B cell (primary cell): ENCODE measurements around the gene LPXN. TPM values are rescaled to one million over a fixed set of nuclear protein-coding genes. Genes with fewer than 3 reads are reported as not detected.

ENCODE experiments used
- ATAC-seq: fragments of 200-7000 bp; cut with Tn5 transposase; one replicate; pipeline ENCODE4 v1.10.0; 2021; ENCODE audit warnings: low read depth, mild to moderate bottlenecking, moderate number of reproducible peaks, moderate library complexity
- CTCF ChIA-PET: fragments of 350-600 bp; sonication (Branson Sonifier 250); formaldehyde crosslinking; loops from one replicate; lab custom pipeline; 2021; ENCODE audit warnings: antibody characterized with exemption, inconsistent platforms; lab: Charles Lee
- POLR2A ChIA-PET: fragments of 350-600 bp; sonication (Branson Sonifier 250); formaldehyde crosslinking; loops from one replicate; lab custom pipeline; 2021; ENCODE audit warnings: antibody characterized with exemption; lab: Charles Lee
- DNase-seq: peaks from one replicate; pipeline ENCODE4 v3.0.0; 2013
- H2AFZ ChIP-seq: 2 replicates; pipeline ENCODE4 v1.6.1; 2012; ENCODE audit warnings: mild to moderate bottlenecking, low read depth, low read length; ENCODE audit not compliant: insufficient read depth, poor library complexity, severe bottlenecking
- H3K27ac ChIP-seq, 2 donors: 1 replicate in 1 of 2; 2 replicates in 1 of 2; pipeline ENCODE4 v1.5.1; 2012 to 2013; ENCODE audit warnings: low read length in 2 of 2, mild to moderate bottlenecking in 2 of 2, moderate library complexity in 1 of 2
- H3K27me3 ChIP-seq, 4 experiments: fragments of 200-600 bp in 1 of 4; sonication (generic) in 1 of 4; replicated peaks in 1 of 4; 1 replicate in 2 of 4; 2 replicates in 2 of 4; pipeline versions ENCODE4 v1.6.1 to v1.7.0; 2013 to 2016; ENCODE audit warnings: low read length in 3 of 4, mild to moderate bottlenecking in 2 of 4, mixed read lengths in 1 of 4, moderate library complexity in 1 of 4; ENCODE audit not compliant: insufficient read depth in 4 of 4, control insufficient read depth in 3 of 4; ENCODE audit errors: control extremely low read depth in 1 of 4
- H3K36me3 ChIP-seq, 2 experiments: replicated peaks in 1 of 2; 1 replicate in 1 of 2; 2 replicates in 1 of 2; pipeline versions ENCODE4 v1.6.1 to v1.7.1; 2013; ENCODE audit warnings: low read length in 1 of 2; ENCODE audit not compliant: insufficient read depth in 2 of 2, control insufficient read depth in 1 of 2; ENCODE audit errors: control extremely low read depth in 1 of 2, extremely low read depth in 1 of 2
- H3K4me1 ChIP-seq, 2 donors: fragments of 200-600 bp in 1 of 2; sonication (generic) in 1 of 2; 1 replicate in 1 of 2; 2 replicates in 1 of 2; pipeline versions ENCODE4 v1.5.1 to v1.6.1; 2013 to 2017; ENCODE audit warnings: low read length in 2 of 2; ENCODE audit not compliant: control insufficient read depth in 2 of 2, insufficient read depth in 2 of 2
- H3K4me2 ChIP-seq: replicated peaks from 2 replicates; pipeline ENCODE3; 2012; ENCODE audit warnings: mild to moderate bottlenecking, low read depth, low read length; ENCODE audit not compliant: poor library complexity, severe bottlenecking
- H3K4me3 ChIP-seq, 5 experiments: fragments of 200-600 bp in 1 of 5; sonication (generic) in 1 of 5; 1 replicate in 3 of 5; 2 replicates in 2 of 5; pipeline versions ENCODE4 v1.5.1 to v1.7.0; 2011 to 2016; ENCODE audit warnings: low read length in 4 of 5, mild to moderate bottlenecking in 4 of 5, low read depth in 2 of 5, control low read depth in 1 of 5, moderate library complexity in 1 of 5; ENCODE audit not compliant: insufficient read depth in 1 of 5; ENCODE audit errors: control extremely low read depth in 1 of 5, extremely low read depth in 1 of 5
- H3K79me2 ChIP-seq: fragments of 200-600 bp; sonication (generic); one replicate; pipeline ENCODE4 v1.6.0; 2016; ENCODE audit warnings: low read length; ENCODE audit not compliant: control insufficient read depth, insufficient read depth
- H3K9ac ChIP-seq: fragments of 200-600 bp; sonication (generic); 2 replicates; pipeline ENCODE4 v1.6.1; 2017; ENCODE audit warnings: mild to moderate bottlenecking, low read length, moderate library complexity
- H3K9me3 ChIP-seq, 3 donors: one replicate each; pipeline versions ENCODE4 v1.6.1 to v1.7.1; 2013; ENCODE audit warnings: low read length in 2 of 3; ENCODE audit not compliant: control insufficient read depth in 2 of 3, insufficient read depth in 1 of 3; ENCODE audit errors: control extremely low read depth in 1 of 3
- H4K20me1 ChIP-seq: 2 replicates; pipeline ENCODE4 v1.6.0; 2012; ENCODE audit warnings: mild to moderate bottlenecking, low read length; ENCODE audit not compliant: insufficient read depth, control insufficient read depth, poor library complexity, severe bottlenecking
- H3K27ac Mint-ChIP-seq: one replicate; pipeline ENCODE4 v1.8.0; 2021; ENCODE audit warnings: mixed read lengths
- H3K27me3 Mint-ChIP-seq: one replicate; pipeline ENCODE4 v1.8.0; 2021; ENCODE audit warnings: mixed read lengths
- H3K4me1 Mint-ChIP-seq: one replicate; pipeline ENCODE4 v1.8.0; 2021; ENCODE audit warnings: mixed read lengths
- H3K4me3 Mint-ChIP-seq: one replicate; pipeline ENCODE4 v1.8.0; 2021; ENCODE audit warnings: mixed read lengths
- H3K9me3 Mint-ChIP-seq: one replicate; pipeline ENCODE4 v1.8.0; 2022; ENCODE audit warnings: mixed read lengths; ENCODE audit not compliant: insufficient read depth
- EZH2 ChIP-seq: IDR thresholded peaks from 2 replicates; pipeline ENCODE4 v1.6.1; 2012; ENCODE audit warnings: borderline replicate concordance, low read depth, mild to moderate bottlenecking, moderate library complexity, low read length; ENCODE audit not compliant: insufficient read depth, poor library complexity, severe bottlenecking
- WGBS: methylation state at CpG from one replicate; pipeline ENCODE4 v1.1.5; 2013; ENCODE audit warnings: missing lambda C conversion rate; ENCODE audit not compliant: insufficient coverage; 5-methylcytosine and 5-hydroxymethylcytosine counted together
- intact Hi-C: fragments of 100-400 bp; cut with micrococcal nuclease; formaldehyde crosslinking; loops from one replicate; pipeline ENCODE4 v1.10.0; 2022
- polyA plus RNA-seq: library from polyadenylated mRNA; depleted of rRNA; stranded (reverse); fragments of >200 nt; gene quantifications from 2 replicates; pipeline ENCODE4 v1.2.3, GENCODE V29; 2012
- total RNA-seq, 2 donors: library from RNA; stranded (reverse); fragments of 120-200 nt in 1 of 2; gene quantifications; 1 replicate in 1 of 2; 2 replicates in 1 of 2; pipeline versions ENCODE4 v1.2.3 to v1.2.4, GENCODE V29; 2013 to 2022
- TF ChIP-seq, protein P1 (sequence below): fragments of 200-600 bp; IDR thresholded peaks from one replicate; pipeline ENCODE4 v1.8.0; 2022; ENCODE audit warnings: antibody characterized with exemption, mild to moderate bottlenecking

The LPXN gene
- total and polyA plus RNA-seq, 2 donors (not counting 1 experiment from before 2014, with no cell fraction given) = 59.2 to 209 TPM

DNA sequence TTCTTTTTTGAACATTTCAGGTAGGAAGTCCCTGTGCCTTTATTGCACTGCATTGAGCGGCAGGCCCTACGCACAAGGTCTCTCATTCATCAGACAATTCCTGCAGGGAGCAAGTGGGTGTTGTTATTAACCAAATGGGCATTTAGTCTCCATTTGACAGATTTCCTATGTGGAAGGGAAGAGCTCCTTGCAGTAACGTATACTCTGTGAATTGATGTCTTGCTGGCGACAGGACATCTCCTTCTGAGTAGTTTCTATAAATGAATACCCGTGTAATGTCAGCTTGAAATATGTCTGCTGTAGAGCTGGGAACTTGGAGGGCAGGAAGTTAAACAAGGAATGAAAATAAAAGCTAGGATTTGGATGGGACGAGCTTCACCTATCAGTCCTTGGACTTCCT, 71.4 kb downstream of the LPXN start:
- Histone ChIP-seq H2AFZ (no peak overlapping the region), H3K27ac (no peak overlapping the region), H3K9ac (no peak overlapping the region), H3K36me3 (no peaks in the 10 kb centered on the region), H3K27me3 (no peaks in the 10 kb centered on the region), H3K4me2 (no peak overlapping the region), H4K20me1 (no peaks in the 10 kb centered on the region), H3K4me3 (no peak overlapping the region), H3K4me1 (peaks cover 8 to 16% of the 10 kb centered on the region in 2 donors), H3K9me3 (no peaks in the 10 kb centered on the region), H3K79me2 (no peaks in the 10 kb centered on the region)
- no peak for ATAC-seq
- 100% methylated on average over 4 of the region's 6 CpGs for WGBS
- H3K9me3 Mint-ChIP-seq = no peaks in the 10 kb centered on the region
- peaks cover 27% of the 10 kb centered on the region for H3K4me1 Mint-ChIP-seq
- H3K27me3 Mint-ChIP-seq = no peaks in the 10 kb centered on the region
- H3K27ac Mint-ChIP-seq = no peak overlapping the region
- TF ChIP-seq, protein P1, sequence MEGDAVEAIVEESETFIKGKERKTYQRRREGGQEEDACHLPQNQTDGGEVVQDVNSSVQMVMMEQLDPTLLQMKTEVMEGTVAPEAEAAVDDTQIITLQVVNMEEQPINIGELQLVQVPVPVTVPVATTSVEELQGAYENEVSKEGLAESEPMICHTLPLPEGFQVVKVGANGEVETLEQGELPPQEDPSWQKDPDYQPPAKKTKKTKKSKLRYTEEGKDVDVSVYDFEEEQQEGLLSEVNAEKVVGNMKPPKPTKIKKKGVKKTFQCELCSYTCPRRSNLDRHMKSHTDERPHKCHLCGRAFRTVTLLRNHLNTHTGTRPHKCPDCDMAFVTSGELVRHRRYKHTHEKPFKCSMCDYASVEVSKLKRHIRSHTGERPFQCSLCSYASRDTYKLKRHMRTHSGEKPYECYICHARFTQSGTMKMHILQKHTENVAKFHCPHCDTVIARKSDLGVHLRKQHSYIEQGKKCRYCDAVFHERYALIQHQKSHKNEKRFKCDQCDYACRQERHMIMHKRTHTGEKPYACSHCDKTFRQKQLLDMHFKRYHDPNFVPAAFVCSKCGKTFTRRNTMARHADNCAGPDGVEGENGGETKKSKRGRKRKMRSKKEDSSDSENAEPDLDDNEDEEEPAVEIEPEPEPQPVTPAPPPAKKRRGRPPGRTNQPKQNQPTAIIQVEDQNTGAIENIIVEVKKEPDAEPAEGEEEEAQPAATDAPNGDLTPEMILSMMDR = no peak
- TF ChIP-seq EZH2 = no peak
- POLR2A ChIA-PET = no interaction called here
- H3K4me3 Mint-ChIP-seq = no peak overlapping the region
- intact Hi-C loops = no loop called here
- CTCF ChIA-PET = no interaction called here
- no peak for DNase-seq

- no peak overlapping the region for H3K4me2 ChIP-seq
- TF ChIP-seq, protein P1 = no peak
- no peak for TF ChIP-seq EZH2
- H3K4me3 ChIP-seq = no peak overlapping the region
- peaks cover 30% of the 10 kb centered on the region for H3K4me1 Mint-ChIP-seq
- no peak for ATAC-seq
- no peak overlapping the region for H3K27ac ChIP-seq
- ChIA-PET CTCF (no interaction called here), POLR2A (no interaction called here)
- H3K9me3 Mint-ChIP-seq = no peaks in the 10 kb centered on the region
- H3K79me2 ChIP-seq = no peaks in the 10 kb centered on the region
- H2AFZ ChIP-seq = no peak overlapping the region
- intact Hi-C loops = no loop called here
- H3K27me3 Mint-ChIP-seq = no peaks in the 10 kb centered on the region
- no peak overlapping the region for H3K27ac Mint-ChIP-seq
- H3K4me3 Mint-ChIP-seq = no peak overlapping the region
- no CpG with 5 or more reads among the region's 4 CpGs for WGBS
- H3K9ac ChIP-seq = no peak overlapping the region
- H3K27me3 ChIP-seq = no peaks in the 10 kb centered on the region
- DNase-seq = no peak
- peaks cover 8 to 16% of the 10 kb centered on the region in 2 donors for H3K4me1 ChIP-seq
- no peaks in the 10 kb centered on the region for H4K20me1 ChIP-seq
- H3K36me3 ChIP-seq = no peaks in the 10 kb centered on the region
- H3K9me3 ChIP-seq = no peaks in the 10 kb centered on the region
These were observed 72.2 kb downstream of the LPXN start for GRCh38 chr11:58503361-58503856.
